ENCODE measurements around the gene AP2M1.

AP2M1 gene

DNA sequence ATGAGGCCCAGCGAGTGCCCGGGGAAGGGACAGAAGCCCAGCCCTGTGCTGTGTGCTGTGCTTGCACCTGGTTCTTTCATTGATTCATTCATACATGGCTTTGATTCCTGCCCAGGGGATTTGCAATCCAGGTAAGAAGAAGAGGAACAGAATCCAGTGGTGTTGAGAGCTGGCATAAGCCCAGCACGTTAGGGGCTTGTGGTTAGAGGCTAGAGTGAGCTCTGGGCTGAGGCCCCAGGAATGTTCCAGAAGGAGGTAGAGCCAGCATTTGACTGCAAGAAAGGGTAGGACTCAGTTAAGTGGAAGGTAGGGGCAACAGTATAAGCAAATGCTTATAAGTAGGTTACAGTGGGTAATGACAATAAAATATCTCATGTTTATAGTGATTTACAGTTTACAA lies 57.0 kb downstream of the AP2M1 start:
- Mint-ChIP-seq H3K9me3 (no peaks in the 10 kb centered on the region), H3K4me3 (peak overlapping the region; percentile 64), H3K27ac (no peak overlapping the region), H3K36me3 (no peaks in the 10 kb centered on the region), H3K27me3 (peaks cover 29% of the 10 kb centered on the region), H3K4me1 (peaks cover 11% of the 10 kb centered on the region)
- no peak for DNase-seq (ENCODE audit: low spot score in 2 of 2)
- ATAC-seq (ENCODE audit: low read depth): no peak

DNA sequence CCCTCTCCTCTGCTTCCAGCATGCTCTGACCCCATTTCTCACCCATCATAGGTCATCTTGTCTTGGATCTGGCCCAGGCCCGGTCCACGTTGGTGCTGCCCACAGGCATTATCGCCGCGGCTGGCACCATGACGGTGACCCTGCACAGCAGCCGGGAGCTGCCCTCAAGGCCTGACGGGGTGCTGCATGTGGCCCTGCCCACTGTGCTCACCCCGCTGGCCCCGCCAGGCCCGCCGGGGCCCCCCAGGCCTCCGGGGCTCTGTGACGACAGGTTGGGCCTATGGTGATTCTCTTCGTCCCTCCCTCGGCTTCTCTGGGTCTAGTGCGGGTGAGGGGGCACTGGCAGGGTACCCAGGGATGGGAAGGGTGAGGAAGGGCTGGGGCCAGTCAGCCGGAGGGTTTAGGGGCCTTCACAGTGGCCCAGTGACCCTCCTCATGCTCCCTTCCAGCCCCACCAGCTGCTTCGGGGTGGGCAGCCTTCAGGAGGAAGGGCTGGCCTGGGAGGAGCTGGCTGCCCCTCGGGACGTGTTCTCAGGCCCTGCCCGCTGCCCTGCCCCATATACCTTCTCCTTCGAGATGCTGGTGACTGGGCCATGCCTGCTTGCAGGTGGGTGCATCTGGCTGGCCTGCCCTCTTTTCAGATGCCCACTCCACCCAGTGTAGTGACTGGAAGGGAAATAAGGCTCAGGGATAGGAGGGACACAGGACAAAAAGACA lies 58.6 kb downstream of the AP2M1 start:
- DNase-seq (ENCODE audit: low spot score in 2 of 2) (no peak), ATAC-seq (ENCODE audit: low read depth) (no peak)
- H3K4me1 Mint-ChIP-seq: peaks cover 12% of the 10 kb centered on the region
- H3K4me3 Mint-ChIP-seq: no peak overlapping the region
- H3K9me3 Mint-ChIP-seq: no peaks in the 10 kb centered on the region
- peaks cover 22% of the 10 kb centered on the region for H3K27me3 Mint-ChIP-seq
- no peak overlapping the region for H3K27ac Mint-ChIP-seq
- no peaks in the 10 kb centered on the region for H3K36me3 Mint-ChIP-seq

Measured in memory B cell (primary cell).